Activated naive CD4-positive, alpha-beta T cell treated with anti-CD3 and anti-CD28 coated beads, Interleukin-2, amount 50 U/mL, for 24 hours (primary cell): Measurements from ENCODE around the gene TRAPPC8.

Source experiments
- H3K27ac Mint-ChIP-seq: one replicate; pipeline ENCODE4 v1.8.0; 2021; ENCODE audit warnings: mild to moderate bottlenecking, mixed read lengths
- H3K27me3 Mint-ChIP-seq: one replicate; pipeline ENCODE4 v1.8.0; 2021; ENCODE audit warnings: mixed read lengths
- H3K36me3 Mint-ChIP-seq: one replicate; pipeline ENCODE4 v1.8.0; 2021; ENCODE audit warnings: mixed read lengths
- H3K4me1 Mint-ChIP-seq: one replicate; pipeline ENCODE4 v1.8.0; 2021; ENCODE audit warnings: mixed read lengths
- H3K4me3 Mint-ChIP-seq: one replicate; pipeline ENCODE4 v1.8.0; 2021; ENCODE audit warnings: mild to moderate bottlenecking, mixed read lengths
- H3K9me3 Mint-ChIP-seq: one replicate; pipeline ENCODE4 v1.8.0; 2021; ENCODE audit warnings: mixed read lengths

TRAPPC8 gene, protein sequence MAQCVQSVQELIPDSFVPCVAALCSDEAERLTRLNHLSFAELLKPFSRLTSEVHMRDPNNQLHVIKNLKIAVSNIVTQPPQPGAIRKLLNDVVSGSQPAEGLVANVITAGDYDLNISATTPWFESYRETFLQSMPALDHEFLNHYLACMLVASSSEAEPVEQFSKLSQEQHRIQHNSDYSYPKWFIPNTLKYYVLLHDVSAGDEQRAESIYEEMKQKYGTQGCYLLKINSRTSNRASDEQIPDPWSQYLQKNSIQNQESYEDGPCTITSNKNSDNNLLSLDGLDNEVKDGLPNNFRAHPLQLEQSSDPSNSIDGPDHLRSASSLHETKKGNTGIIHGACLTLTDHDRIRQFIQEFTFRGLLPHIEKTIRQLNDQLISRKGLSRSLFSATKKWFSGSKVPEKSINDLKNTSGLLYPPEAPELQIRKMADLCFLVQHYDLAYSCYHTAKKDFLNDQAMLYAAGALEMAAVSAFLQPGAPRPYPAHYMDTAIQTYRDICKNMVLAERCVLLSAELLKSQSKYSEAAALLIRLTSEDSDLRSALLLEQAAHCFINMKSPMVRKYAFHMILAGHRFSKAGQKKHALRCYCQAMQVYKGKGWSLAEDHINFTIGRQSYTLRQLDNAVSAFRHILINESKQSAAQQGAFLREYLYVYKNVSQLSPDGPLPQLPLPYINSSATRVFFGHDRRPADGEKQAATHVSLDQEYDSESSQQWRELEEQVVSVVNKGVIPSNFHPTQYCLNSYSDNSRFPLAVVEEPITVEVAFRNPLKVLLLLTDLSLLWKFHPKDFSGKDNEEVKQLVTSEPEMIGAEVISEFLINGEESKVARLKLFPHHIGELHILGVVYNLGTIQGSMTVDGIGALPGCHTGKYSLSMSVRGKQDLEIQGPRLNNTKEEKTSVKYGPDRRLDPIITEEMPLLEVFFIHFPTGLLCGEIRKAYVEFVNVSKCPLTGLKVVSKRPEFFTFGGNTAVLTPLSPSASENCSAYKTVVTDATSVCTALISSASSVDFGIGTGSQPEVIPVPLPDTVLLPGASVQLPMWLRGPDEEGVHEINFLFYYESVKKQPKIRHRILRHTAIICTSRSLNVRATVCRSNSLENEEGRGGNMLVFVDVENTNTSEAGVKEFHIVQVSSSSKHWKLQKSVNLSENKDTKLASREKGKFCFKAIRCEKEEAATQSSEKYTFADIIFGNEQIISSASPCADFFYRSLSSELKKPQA (N-terminal part only)

DNA sequence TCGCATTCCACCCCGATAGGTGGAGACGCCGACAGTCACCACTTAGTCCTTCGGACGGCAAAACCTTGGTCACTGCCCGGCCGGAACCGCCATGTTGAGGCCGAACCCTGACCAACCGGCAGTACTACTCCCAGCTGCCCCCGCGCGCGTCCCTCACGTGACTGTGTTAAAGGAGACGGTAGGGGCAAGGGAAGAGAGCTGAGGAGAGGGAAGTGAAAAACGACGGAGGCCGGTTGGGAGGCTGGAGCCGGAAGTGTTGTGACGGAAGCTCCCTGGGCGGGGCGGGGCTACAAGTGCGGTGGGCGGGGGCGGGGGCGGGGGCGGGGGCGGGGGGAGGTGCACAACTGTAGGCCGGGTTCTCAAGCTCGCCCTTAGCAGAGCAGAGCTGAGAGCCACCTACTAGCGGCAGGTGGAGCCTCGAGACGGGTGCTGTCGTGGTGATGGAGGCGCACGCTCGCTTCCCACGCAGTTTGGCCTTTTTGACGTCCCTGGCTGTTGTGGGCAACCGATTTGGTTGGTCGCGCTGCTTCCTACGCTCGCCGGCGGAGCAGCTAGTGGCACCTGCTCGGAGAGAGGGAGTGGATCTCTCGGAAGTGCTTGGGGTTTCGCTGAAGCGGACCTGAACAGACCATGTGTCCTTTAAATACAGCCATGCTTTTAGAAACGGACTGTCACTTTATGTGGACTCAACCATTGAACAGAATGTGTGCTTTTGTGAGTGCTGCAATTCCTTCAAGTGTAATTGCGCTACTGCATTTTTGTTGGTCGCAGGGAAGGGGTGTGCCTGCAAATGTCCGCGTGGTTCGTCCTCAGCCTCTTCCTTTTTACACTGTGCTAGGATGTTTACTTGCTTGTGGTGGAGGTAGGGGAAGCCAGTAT is at the start of gene TRAPPC8:
Gene TRAPPC8, minus strand, starts transcription at position 130 of the 879 bp plus-strand sequence. CDS start 364 bp downstream, outside the sequence.
- H3K27me3 Mint-ChIP-seq = no peaks in the 10 kb centered on the region
- peaks cover 3% of the 10 kb centered on the region for H3K36me3 Mint-ChIP-seq
- peak within 1 kb of the TSS; percentile 98 for H3K4me3 Mint-ChIP-seq
- no peaks in the 10 kb centered on the region for H3K9me3 Mint-ChIP-seq
- H3K4me1 Mint-ChIP-seq = peaks cover 48% of the 10 kb centered on the region
- peak within 1 kb of the TSS; percentile 99 for H3K27ac Mint-ChIP-seq

DNA sequence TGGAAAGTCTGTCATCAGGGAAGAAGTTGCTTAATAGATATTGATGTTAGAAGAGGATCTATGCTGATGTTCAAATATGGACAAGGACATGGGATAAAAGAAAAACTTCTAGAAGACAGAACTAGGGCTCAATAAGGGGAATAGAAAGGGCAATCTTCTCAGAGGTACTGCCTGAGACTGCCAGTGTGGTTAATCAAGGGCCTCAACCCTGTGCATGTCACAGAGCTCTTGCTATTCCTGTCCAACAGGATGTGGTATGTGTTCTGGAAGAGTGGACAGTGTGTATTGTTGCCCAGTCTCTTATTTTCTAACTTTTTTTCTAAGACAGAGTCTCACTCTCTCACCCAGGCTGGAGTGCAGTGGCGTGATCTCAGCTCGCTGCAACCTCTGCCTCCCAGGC is 47.9 kb upstream of the TRAPPC8 start:
- Mint-ChIP-seq H3K4me1 (no peaks in the 10 kb centered on the region), H3K27ac (no peak overlapping the region), H3K4me3 (no peak overlapping the region), H3K36me3 (no peaks in the 10 kb centered on the region), H3K9me3 (no peaks in the 10 kb centered on the region), H3K27me3 (no peaks in the 10 kb centered on the region)

DNA sequence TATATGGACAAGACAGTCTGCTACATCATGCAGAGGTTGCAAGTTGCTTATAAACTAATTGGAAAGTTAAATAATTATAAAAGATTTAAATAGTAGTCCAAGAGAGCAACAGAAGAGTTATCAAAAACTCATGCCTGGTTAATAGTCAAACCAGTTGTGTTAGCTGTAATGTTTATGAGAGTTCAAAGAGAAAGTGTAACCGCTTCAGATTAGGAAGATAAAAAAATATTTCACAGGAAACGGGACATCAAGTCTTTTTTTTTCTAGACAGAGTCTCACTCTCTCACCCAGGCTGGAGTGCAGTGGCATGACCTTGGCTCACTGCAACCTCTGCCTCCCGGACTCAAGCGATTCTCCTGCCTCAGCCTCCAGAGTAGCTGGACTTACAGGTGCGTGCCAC is 41.0 kb upstream of the TRAPPC8 start:
- Mint-ChIP-seq H3K4me1 (peaks cover 22% of the 10 kb centered on the region), H3K27me3 (no peaks in the 10 kb centered on the region), H3K36me3 (peaks cover under 1% of the 10 kb centered on the region), H3K9me3 (peaks cover 1% of the 10 kb centered on the region), H3K4me3 (peak overlapping the region; percentile 23), H3K27ac (no peak overlapping the region)

DNA sequence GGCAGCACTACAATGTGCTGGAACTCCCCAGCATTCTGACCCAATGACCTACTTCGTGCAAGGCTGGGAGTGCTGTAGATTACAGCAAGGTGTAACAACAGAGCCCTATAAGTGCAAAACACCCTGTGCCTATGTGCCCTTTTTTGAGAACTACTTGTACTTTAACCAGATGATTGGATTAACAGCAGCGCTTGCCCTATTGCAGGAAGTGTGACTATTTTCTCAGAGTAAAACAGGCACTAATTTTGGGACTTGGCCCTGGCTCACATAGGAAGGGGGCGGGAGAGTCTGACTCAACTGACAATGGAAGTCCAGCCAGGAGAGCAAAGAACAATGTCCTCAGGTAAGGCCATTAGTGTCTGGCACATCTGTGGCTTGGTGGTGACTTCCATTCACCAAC is 40.1 kb upstream of the TRAPPC8 start:
- no peaks in the 10 kb centered on the region for H3K27me3 Mint-ChIP-seq

DNA sequence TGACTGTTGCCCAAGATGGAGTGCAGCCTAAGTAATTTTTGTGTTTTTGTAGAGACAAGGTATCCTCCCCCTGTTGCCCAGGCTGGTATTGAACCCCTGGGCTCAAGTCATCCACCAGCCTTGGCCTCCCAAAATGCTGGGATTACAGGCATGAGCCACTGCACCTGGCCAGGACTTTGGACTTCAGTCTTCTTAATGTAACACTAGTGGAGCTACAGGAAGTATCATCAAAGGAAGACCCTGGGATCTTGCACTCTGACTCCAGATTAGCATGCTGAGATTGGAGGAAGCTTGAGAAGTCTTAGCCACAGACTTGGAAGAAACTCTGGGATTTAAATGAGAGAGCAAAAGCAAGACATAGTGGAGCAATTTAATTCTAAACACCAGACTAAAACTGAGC is 37.9 kb upstream of the TRAPPC8 start:
- Mint-ChIP-seq H3K27ac (no peak overlapping the region), H3K9me3 (peaks cover 7% of the 10 kb centered on the region), H3K36me3 (peaks cover 4% of the 10 kb centered on the region), H3K27me3 (no peaks in the 10 kb centered on the region), H3K4me3 (no peak overlapping the region), H3K4me1 (peaks cover 22% of the 10 kb centered on the region)

More for the DNA sequence above, 40.1 kb upstream of the TRAPPC8 start:
- no peak overlapping the region for H3K27ac Mint-ChIP-seq
- H3K4me1 Mint-ChIP-seq = peaks cover 22% of the 10 kb centered on the region
- peaks cover 7% of the 10 kb centered on the region for H3K9me3 Mint-ChIP-seq
- H3K4me3 Mint-ChIP-seq = no peak overlapping the region
- peaks cover 4% of the 10 kb centered on the region for H3K36me3 Mint-ChIP-seq

DNA sequence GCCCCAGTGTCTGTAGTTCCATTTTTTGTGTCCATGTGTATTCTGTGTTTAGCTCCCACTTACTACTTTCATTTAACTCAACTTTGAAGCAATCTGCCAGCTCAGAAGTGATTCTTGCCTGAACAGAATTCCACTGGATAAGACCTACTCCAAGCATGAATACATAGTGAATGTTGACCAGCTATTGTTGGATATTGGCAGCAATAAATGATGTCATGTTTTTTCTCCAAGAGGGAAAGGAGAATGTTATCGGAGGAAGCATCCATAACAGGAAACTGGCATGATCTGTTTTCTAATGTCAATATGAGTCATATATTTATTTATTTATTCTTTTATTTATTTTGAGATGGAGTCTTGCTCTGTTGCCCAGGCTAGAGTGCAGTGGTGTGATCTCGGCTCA is 36.8 kb upstream of the TRAPPC8 start:
- H3K4me3 Mint-ChIP-seq = no peak overlapping the region
- H3K27ac Mint-ChIP-seq = no peak overlapping the region
- H3K36me3 Mint-ChIP-seq = peaks cover 6% of the 10 kb centered on the region
- H3K27me3 Mint-ChIP-seq = no peaks in the 10 kb centered on the region
- peaks cover 14% of the 10 kb centered on the region for H3K9me3 Mint-ChIP-seq
- H3K4me1 Mint-ChIP-seq = peaks cover 20% of the 10 kb centered on the region

DNA sequence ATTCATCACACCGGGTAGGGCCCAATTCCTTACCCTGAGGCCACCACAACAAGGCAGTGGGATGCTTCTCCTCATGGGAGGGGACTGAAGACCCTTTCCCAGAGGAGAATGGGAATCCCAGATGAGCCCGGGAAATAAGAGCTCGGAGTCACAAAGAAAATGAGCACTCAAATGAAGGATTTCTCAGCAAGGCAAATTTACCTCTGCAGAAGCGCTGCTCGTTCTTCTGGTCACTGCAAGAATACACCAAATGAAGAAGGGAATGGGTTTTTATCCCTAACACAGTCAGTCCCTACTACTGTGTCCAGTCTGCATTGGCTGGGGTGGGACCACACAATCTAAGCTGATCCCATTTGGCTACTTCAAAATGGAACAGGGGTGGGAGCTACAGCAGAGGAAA is 35.7 kb upstream of the TRAPPC8 start:
- no peak overlapping the region for H3K27ac Mint-ChIP-seq
- H3K9me3 Mint-ChIP-seq = peaks cover 21% of the 10 kb centered on the region
- peaks cover 9% of the 10 kb centered on the region for H3K4me1 Mint-ChIP-seq
- no peak overlapping the region for H3K4me3 Mint-ChIP-seq
- H3K36me3 Mint-ChIP-seq = peaks cover 9% of the 10 kb centered on the region
- no peaks in the 10 kb centered on the region for H3K27me3 Mint-ChIP-seq

DNA sequence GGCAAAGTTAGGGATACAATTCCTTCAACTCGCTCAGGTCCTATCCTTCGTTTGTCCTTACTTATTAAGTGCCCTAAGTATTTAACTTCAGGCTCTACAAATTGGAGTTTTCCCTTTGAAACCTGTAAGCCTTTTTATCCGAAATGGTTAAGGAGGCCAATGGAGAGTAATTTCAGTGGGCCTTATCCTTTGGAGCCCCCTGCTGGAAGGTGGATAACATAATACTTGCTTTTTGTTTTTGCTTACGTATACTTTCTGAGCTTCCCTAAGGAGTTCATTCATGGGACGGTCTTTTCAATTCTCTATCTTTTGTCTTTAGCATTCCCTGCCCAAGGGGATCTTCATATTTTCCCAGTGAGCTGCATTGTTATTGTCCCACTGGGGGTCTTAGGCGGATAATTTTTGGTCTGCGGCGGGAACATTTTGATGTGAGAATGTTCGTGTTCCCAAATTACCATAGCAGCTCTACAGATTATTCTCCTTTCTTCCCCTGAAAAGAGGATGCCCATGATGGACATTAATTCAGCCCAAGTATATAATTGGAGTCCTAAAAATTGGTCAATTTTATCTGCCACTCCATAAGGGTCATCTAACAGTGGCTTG is 34.4 kb upstream of the TRAPPC8 start:
- Mint-ChIP-seq H3K4me1 (no peaks in the 10 kb centered on the region), H3K9me3 (peaks cover 22% of the 10 kb centered on the region), H3K27me3 (no peaks in the 10 kb centered on the region), H3K36me3 (peaks cover 9% of the 10 kb centered on the region), H3K4me3 (no peak overlapping the region), H3K27ac (no peak overlapping the region)

- no peaks in the 10 kb centered on the region for H3K4me1 Mint-ChIP-seq
- H3K36me3 Mint-ChIP-seq = peaks cover 10% of the 10 kb centered on the region
- H3K4me3 Mint-ChIP-seq = no peak overlapping the region
- no peak overlapping the region for H3K27ac Mint-ChIP-seq
- no peaks in the 10 kb centered on the region for H3K27me3 Mint-ChIP-seq
- H3K9me3 Mint-ChIP-seq = peaks cover 26% of the 10 kb centered on the region
Measured at GRCh38 chr18:31976242-31976641, 33.3 kb upstream of the TRAPPC8 start.

DNA sequence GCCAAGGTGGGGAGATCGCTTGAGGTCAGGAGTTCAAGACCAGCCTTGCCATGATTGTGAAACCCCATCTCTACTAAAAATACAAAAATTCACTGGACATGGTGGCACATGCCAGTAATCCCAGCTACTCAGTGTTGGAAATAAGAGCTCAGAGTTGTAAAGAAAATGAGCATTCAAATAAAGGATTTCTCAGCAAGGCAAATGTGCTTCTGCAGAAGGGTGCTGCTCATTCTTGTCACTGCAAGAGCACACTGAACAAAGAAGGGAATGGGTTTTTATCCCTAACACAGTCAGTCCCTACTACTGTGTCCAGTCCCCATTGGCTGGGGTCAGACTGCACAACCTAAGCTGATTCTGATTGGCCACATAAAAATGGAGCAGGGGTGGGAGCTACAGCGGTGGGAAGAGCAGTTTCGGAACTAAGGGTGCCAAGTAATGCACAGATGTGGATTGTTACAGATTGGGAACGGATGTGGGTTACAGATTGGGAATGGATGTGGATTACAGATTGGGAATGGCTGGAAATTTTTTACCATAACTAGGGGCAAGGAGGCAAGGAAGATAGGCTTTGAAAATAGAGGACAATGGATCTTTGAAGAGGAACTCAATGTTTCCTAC is 31.1 kb upstream of the TRAPPC8 start:
- Mint-ChIP-seq H3K36me3 (peaks cover 10% of the 10 kb centered on the region), H3K27me3 (no peaks in the 10 kb centered on the region), H3K4me3 (no peak overlapping the region), H3K4me1 (no peaks in the 10 kb centered on the region), H3K27ac (peak overlapping the region; percentile 6), H3K9me3 (peaks cover 26% of the 10 kb centered on the region)

DNA sequence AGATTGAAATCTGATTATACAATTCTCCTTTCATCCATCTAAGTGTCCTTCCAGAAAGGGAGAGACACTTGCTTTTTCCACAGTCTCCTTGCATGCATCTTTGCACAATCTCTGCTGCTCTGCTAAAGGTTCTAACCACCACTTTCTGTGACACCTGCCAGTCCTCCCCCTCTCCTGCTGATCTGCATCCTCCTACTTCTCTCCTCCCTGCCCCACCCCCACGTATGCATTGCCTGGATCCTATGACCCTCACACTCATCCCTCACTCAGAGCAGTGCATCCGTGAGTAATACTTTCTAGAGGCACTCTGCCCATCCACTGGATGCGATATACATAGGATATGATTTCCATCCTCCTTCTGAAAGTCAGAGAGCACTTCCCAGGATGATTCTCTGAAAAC is 27.7 kb upstream of the TRAPPC8 start:
- no peak overlapping the region for H3K4me3 Mint-ChIP-seq
- no peaks in the 10 kb centered on the region for H3K4me1 Mint-ChIP-seq
- H3K9me3 Mint-ChIP-seq = peaks cover 19% of the 10 kb centered on the region
- H3K27me3 Mint-ChIP-seq = no peaks in the 10 kb centered on the region
- peaks cover 6% of the 10 kb centered on the region for H3K36me3 Mint-ChIP-seq
- H3K27ac Mint-ChIP-seq = no peak overlapping the region

- Mint-ChIP-seq H3K36me3 (no peaks in the 10 kb centered on the region), H3K4me3 (no peak overlapping the region), H3K4me1 (no peaks in the 10 kb centered on the region), H3K27ac (no peak overlapping the region), H3K27me3 (no peaks in the 10 kb centered on the region), H3K9me3 (no peaks in the 10 kb centered on the region)
Measured at GRCh38 chr18:31965316-31965970, 22.5 kb upstream of the TRAPPC8 start.

DNA sequence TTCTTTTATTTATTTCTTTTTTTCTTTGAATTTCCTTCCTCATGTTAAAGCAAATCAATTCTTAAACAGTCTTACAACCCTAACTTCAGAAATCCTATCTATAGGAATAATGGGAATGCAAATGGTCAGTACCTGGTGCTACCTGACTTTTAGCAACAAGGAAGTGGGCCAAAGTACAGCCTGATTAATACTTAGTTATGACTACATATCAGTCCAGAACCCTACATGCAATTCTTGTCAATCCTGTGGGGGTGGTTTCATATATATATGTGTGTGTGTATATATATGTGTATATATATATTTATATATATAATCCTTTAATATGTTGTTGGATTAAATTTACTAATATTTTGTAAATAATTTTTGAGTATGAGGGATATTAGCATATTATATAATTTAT is 14.8 kb upstream of the TRAPPC8 start:
- no peaks in the 10 kb centered on the region for H3K36me3 Mint-ChIP-seq
- H3K4me1 Mint-ChIP-seq = no peaks in the 10 kb centered on the region
- H3K27ac Mint-ChIP-seq = no peak overlapping the region
- H3K4me3 Mint-ChIP-seq = no peak overlapping the region
- H3K27me3 Mint-ChIP-seq = no peaks in the 10 kb centered on the region
- no peaks in the 10 kb centered on the region for H3K9me3 Mint-ChIP-seq

- no peak overlapping the region for H3K27ac Mint-ChIP-seq
Measured at GRCh38 chr18:31954349-31954748, 11.4 kb upstream of the TRAPPC8 start.

More at GRCh38 chr18:31954349-31954748, 11.4 kb upstream of the TRAPPC8 start:
- no peaks in the 10 kb centered on the region for H3K36me3 Mint-ChIP-seq
- no peak overlapping the region for H3K4me3 Mint-ChIP-seq
- H3K9me3 Mint-ChIP-seq = no peaks in the 10 kb centered on the region
- no peaks in the 10 kb centered on the region for H3K27me3 Mint-ChIP-seq
- H3K4me1 Mint-ChIP-seq = no peaks in the 10 kb centered on the region
